ENCODE results near the gene C14orf39. TPM values are rescaled to one million over a fixed set of nuclear protein-coding genes. Genes with fewer than 3 reads are reported as not detected.

The C14orf39 gene, protein sequence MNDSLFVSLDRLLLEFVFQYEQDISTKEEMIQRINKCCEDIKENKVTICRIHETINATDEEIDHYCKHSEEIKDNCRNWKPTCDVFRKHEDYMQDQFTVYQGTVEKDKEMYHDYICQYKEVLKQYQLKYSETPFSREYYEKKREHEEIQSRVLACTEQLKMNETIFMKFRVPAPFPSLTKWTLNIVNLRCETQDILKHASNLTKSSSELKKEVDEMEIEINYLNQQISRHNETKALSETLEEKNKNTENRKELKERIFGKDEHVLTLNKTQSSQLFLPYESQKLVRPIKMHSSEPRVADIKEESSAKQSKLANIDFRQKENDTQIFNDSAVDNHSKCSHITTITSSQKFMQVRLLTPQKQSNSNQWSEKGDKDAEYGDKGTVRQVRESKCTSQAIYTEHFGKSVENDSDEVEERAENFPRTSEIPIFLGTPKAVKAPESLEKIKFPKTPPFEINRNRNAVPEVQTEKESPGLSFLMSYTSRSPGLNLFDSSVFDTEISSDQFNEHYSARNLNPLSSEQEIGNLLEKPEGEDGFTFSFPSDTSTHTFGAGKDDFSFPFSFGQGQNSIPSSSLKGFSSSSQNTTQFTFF
- not detected in 2 replicates for total RNA-seq

- H3K36me3 Mint-ChIP-seq (ENCODE audit: low read depth): no peaks in the 10 kb centered on the region
- no peak for DNase-seq (ENCODE audit: low spot score)
- H3K27me3 Mint-ChIP-seq (ENCODE audit: insufficient read depth): peaks cover 31% of the 10 kb centered on the region
- H3K4me3 Mint-ChIP-seq: no peak within 1 kb of the TSS
- intact Hi-C loops (cut with micrococcal nuclease): no loop called here
- no peaks in the 10 kb centered on the region for H3K4me1 Mint-ChIP-seq (ENCODE audit: low read depth)
- H3K9me3 Mint-ChIP-seq: peaks cover under 1% of the 10 kb centered on the region
- H3K27ac Mint-ChIP-seq: no peak within 1 kb of the TSS
Observed at GRCh38 chr14:60485598-60486251, at the start of gene C14orf39. TSS of gene C14orf39 (minus strand) at chr14:60486063. CDS start at chr14:60485078, 985 bp downstream.

- H3K27me3 Mint-ChIP-seq (ENCODE audit: insufficient read depth): peaks cover 5% of the 10 kb centered on the region
- intact Hi-C loops (cut with micrococcal nuclease): no loop called here
Observed at GRCh38 chr14:60532442-60532841, 46.6 kb upstream of the C14orf39 start.

DNA sequence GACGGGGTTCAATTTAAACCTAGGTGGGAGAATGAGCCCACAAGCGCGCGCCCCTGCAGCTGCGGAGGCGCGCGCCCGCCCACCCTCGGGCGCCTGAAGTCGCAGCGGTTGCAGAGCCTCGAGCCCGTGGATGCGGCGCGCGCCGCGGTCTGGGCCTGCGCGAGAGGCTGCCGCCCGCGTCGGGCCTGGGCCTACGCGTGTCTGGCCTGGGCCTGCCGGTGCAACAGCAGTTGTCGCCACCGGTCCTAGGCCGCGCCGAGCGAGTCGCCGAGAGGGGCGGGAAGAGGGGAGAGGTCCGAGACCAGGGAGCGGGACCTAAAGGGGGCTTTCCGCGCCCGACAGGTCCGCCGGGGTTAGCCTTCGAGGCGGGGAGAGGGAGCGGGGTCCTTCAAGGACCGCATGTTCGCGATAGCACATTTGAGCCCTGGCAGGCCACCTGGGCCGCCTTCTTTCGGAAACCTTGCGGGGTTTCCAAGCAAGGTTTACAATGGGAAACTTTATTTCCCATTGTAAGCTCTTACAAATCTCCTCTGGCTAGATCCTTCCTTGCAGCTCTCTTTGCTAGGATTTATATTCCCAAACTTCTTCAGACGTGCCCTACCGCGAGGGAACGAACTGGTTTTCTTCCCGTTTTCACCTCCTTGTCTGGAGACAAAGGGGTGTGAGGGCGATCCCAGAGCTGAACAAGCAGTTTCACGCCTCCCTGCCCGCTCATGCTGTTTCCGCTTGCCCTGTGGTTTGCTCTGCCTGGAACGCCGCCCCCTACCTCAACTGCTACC is 29.8 kb upstream of the C14orf39 start:
- Mint-ChIP-seq H3K4me3 (peak overlapping the region; percentile 28), H3K4me1 (ENCODE audit: low read depth) (peaks cover 8% of the 10 kb centered on the region), H3K36me3 (ENCODE audit: low read depth) (peaks cover 7% of the 10 kb centered on the region), H3K9me3 (peaks cover 7% of the 10 kb centered on the region), H3K27ac (peak overlapping the region; percentile 76), H3K27me3 (ENCODE audit: insufficient read depth) (peaks cover 56% of the 10 kb centered on the region)
- no peak for DNase-seq (ENCODE audit: low spot score)
- intact Hi-C loops (cut with micrococcal nuclease): loop anchor here (5.0 to 10.0 kb wide), 2 partner anchors 33 to 509 kb away; no protein-coding TSS in a partner anchor

More at GRCh38 chr14:60532442-60532841, 46.6 kb upstream of the C14orf39 start:
- no peak for DNase-seq (ENCODE audit: low spot score)
- Mint-ChIP-seq H3K36me3 (ENCODE audit: low read depth) (no peaks in the 10 kb centered on the region), H3K9me3 (peaks cover 5% of the 10 kb centered on the region), H3K27ac (no peak overlapping the region), H3K4me1 (ENCODE audit: low read depth) (no peaks in the 10 kb centered on the region), H3K4me3 (no peak overlapping the region)

DNA sequence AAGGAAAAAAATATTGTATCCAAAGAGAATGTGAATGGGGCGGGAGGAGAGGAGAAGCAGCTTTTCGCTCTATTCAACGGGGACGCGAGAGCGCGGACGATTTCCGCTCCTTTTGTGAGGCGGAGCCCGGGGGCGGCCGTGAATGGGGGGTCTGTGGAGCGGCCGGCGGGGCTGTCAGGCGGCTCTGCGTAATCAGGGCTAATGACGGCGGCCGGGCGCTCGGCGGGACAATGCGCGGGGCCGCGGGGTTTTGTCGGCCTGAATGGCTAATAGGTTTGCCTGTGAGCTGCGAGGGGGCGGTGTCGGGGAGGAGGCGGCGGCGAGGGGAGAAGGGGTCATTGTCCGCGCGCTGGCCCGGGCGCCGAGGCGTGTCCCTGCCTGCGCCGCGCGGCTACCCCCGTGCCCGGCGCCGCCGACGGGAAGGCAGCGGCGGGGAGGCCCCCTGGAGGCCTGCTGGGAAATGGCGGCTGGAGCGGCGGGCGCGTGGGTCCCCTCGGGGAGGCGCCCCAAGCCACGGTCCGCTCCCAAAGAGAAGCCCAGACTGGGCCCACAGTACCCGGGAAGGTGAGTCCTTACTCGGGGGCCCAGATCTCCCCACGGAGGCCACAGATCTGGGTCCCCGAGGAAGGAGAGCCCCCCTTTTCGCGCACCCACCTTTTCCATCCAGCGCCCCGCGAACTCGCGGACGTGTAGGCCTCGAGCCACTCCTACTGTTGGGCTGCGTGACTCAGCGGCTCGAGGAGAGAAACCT is 29.1 kb upstream of the C14orf39 start:
- H3K27me3 Mint-ChIP-seq (ENCODE audit: insufficient read depth): peaks cover 64% of the 10 kb centered on the region
- no peak overlapping the region for H3K4me3 Mint-ChIP-seq
- H3K4me1 Mint-ChIP-seq (ENCODE audit: low read depth): peaks cover 8% of the 10 kb centered on the region
- intact Hi-C loops (cut with micrococcal nuclease): loop anchor here (5.0 to 10.0 kb wide), 2 partner anchors 33 to 510 kb away; no protein-coding TSS in a partner anchor
- no peak for DNase-seq (ENCODE audit: low spot score)
- peaks cover 7% of the 10 kb centered on the region for H3K9me3 Mint-ChIP-seq
- H3K36me3 Mint-ChIP-seq (ENCODE audit: low read depth): peaks cover 7% of the 10 kb centered on the region
- H3K27ac Mint-ChIP-seq: no peak overlapping the region

GRCh38 chr14:60514378-60514740 is 28.5 kb upstream of the C14orf39 start:
- intact Hi-C loops (cut with micrococcal nuclease): loop anchor here (10.0 kb wide), 1 partner anchor 510 kb away; no protein-coding TSS in a partner anchor
- no peak overlapping the region for H3K27ac Mint-ChIP-seq
- peaks cover 7% of the 10 kb centered on the region for H3K9me3 Mint-ChIP-seq
- peaks cover 8% of the 10 kb centered on the region for H3K4me1 Mint-ChIP-seq (ENCODE audit: low read depth)
- peaks cover 70% of the 10 kb centered on the region for H3K27me3 Mint-ChIP-seq (ENCODE audit: insufficient read depth)
- H3K4me3 Mint-ChIP-seq: no peak overlapping the region
- H3K36me3 Mint-ChIP-seq (ENCODE audit: low read depth): peaks cover 7% of the 10 kb centered on the region
- DNase-seq (ENCODE audit: low spot score): no peak

DNA sequence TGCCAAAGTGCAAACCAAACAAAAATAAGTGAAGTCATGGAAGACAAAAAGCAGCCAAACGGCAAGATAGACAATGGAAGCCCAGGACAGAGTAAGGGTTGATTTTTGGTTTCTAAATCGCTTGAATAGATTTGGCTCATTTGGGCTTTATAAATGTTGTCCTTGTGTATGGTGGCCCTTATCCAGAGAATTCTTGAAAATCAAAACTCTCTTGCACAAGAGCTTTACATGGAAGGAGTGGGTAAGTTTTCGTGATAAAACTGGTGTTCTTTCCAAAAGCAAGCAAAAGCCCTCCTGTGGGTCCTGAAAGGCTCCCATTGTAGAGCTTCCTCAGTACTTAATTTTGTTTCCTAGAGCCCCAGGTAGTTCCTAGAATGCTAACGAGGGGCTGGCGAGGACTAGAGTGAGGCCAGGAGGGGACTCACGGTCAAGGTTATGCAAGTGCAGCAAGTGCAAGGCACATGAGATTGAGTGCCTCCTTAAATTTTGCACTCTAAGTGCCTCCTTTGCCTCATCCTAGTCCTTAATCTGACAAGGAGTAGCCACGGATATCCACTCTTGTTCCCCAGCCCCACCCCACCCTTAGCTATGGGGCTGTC is 27.2 kb upstream of the C14orf39 start:
- intact Hi-C loops (cut with micrococcal nuclease): loop anchor here (10.0 kb wide), 1 partner anchor 512 kb away; no protein-coding TSS in a partner anchor
- Mint-ChIP-seq H3K27ac (no peak overlapping the region), H3K4me1 (ENCODE audit: low read depth) (peaks cover 8% of the 10 kb centered on the region), H3K36me3 (ENCODE audit: low read depth) (peaks cover 7% of the 10 kb centered on the region), H3K27me3 (ENCODE audit: insufficient read depth) (peaks cover 72% of the 10 kb centered on the region), H3K4me3 (no peak overlapping the region), H3K9me3 (peaks cover 7% of the 10 kb centered on the region)
- DNase-seq (ENCODE audit: low spot score): no peak

- H3K4me3 Mint-ChIP-seq: no peak overlapping the region
- peaks cover 7% of the 10 kb centered on the region for H3K36me3 Mint-ChIP-seq (ENCODE audit: low read depth)
- H3K4me1 Mint-ChIP-seq (ENCODE audit: low read depth): peaks cover 8% of the 10 kb centered on the region
- no peak for DNase-seq (ENCODE audit: low spot score)
- H3K9me3 Mint-ChIP-seq: peaks cover 7% of the 10 kb centered on the region
- H3K27me3 Mint-ChIP-seq (ENCODE audit: insufficient read depth): peaks cover 79% of the 10 kb centered on the region
- no peak overlapping the region for H3K27ac Mint-ChIP-seq
- intact Hi-C loops (cut with micrococcal nuclease): loop anchor here (10.0 kb wide), 1 partner anchor 513 kb away; no protein-coding TSS in a partner anchor
Observed at GRCh38 chr14:60512126-60512525, 26.3 kb upstream of the C14orf39 start.

DNA sequence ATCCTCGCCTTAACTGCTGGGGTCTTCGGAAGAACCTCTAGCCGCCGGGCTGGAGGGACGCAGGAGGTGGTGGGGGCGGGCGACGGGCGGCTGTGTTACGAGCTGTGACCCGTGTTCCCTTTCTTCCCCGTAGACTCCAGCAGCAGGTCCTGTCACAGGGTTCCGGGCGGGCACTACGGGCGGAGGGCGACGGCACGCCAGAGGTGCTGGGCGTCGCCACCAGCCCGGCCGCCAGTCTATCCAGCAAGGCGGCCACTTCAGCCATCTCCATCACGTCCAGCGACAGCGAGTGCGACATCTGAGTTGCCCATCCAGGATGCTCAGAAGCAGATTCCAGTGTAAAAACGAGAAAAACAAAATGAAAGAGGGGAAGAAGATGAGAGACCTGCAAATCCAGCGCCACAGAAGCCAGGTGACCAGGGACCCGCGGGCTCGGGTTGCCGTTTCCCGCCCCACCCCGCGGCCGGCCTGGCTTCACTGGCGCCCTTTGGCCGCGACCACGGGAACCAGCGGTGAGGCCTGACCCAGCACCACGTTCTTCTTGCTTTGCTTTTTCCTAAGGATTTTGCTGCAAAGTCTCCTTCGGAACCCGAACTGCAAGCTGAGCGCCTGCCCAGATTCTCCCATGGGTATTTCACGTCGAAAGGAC is 25.2 kb upstream of the C14orf39 start:
- DNase-seq (ENCODE audit: low spot score): no peak
- Mint-ChIP-seq H3K36me3 (ENCODE audit: low read depth) (peaks cover 3% of the 10 kb centered on the region), H3K27ac (no peak overlapping the region), H3K4me1 (ENCODE audit: low read depth) (peaks cover 2% of the 10 kb centered on the region), H3K27me3 (ENCODE audit: insufficient read depth) (peaks cover 78% of the 10 kb centered on the region), H3K9me3 (peaks cover 2% of the 10 kb centered on the region), H3K4me3 (no peak overlapping the region)
- intact Hi-C loops (cut with micrococcal nuclease): loop anchor here (10.0 kb wide), 1 partner anchor 514 kb away; no protein-coding TSS in a partner anchor

DNA sequence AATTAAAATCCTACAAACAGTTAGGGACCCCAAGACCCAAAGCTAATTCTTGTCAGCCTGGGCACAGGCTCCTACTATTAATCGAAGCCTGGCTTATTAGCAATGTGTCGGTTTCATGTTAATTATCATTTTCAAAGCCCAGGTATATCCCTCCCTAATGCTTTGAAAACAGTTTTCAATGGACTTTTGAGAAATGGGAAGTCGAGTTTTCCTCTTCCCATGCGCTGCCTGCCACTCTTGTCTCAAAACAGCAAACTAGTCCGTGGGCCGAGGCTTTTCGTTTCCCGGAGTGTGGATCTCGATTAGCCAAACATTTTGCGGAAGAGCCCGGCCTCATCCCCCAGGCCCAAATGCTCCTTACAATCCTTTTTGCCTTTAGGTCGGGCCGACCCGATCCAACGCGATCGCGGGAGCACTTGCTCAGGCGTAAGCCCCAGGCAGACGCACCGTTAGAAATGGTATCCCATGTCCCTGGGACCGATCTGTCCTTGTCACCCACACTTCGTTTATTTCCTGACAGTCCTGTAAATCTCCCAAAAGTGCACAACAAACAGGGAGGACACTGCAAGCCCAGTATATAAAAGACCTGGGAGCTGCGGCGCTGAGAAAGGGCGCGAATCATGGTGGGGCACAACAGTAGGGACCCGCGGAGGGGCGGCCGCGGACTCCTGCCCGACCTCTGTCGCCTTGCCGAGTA is 24.5 kb upstream of the C14orf39 start:
- Mint-ChIP-seq H3K27ac (no peak overlapping the region), H3K4me3 (no peak overlapping the region), H3K9me3 (no peaks in the 10 kb centered on the region), H3K27me3 (ENCODE audit: insufficient read depth) (peaks cover 80% of the 10 kb centered on the region), H3K36me3 (ENCODE audit: low read depth) (peaks cover 2% of the 10 kb centered on the region), H3K4me1 (ENCODE audit: low read depth) (no peaks in the 10 kb centered on the region)
- intact Hi-C loops (cut with micrococcal nuclease): loop anchor here (10.0 kb wide), 1 partner anchor 514 kb away; no protein-coding TSS in a partner anchor
- no peak for DNase-seq (ENCODE audit: low spot score)

- peaks cover 83% of the 10 kb centered on the region for H3K27me3 Mint-ChIP-seq (ENCODE audit: insufficient read depth)
- H3K36me3 Mint-ChIP-seq (ENCODE audit: low read depth): peaks cover 2% of the 10 kb centered on the region
- intact Hi-C loops (cut with micrococcal nuclease): loop anchor here (1.0 to 10.0 kb wide), 2 partner anchors 143 to 515 kb away; no protein-coding TSS in a partner anchor
- H3K27ac Mint-ChIP-seq: peak overlapping the region; percentile 52
- H3K4me1 Mint-ChIP-seq (ENCODE audit: low read depth): no peaks in the 10 kb centered on the region
- H3K4me3 Mint-ChIP-seq: no peak overlapping the region
- no peaks in the 10 kb centered on the region for H3K9me3 Mint-ChIP-seq
- no peak for DNase-seq (ENCODE audit: low spot score)
Observed at GRCh38 chr14:60509438-60510253, 23.8 kb upstream of the C14orf39 start.

Data from activated T-helper 1 cell treated with anti-CD3 and anti-CD28 coated beads, Interleukin-12 subunit alpha, Interleukin-12 subunit beta, Interleukin-2, Interleukin-4 antibody, amounts not matched to agents 30 ng/mL and 10 ng/mL and 1 ng/mL, durations not matched to agents 14 hours and 24 hours and 36 hours (primary cell).